GM21619 (cell line): Measurements from ENCODE around the gene PRKAG2.

Experiments
- ATAC-seq: cut with Tn5 transposase; IDR thresholded peaks from one replicate; pipeline ENCODE4 v1.9.1; 2021; ENCODE audit not compliant: unreplicated experiment

PRKAG2 gene

GRCh38 chr7:151684408-151685175 lies 192.3 kb downstream of the PRKAG2 start:
- no peak for ATAC-seq

GRCh38 chr7:151683615-151684407 lies 193.1 kb downstream of the PRKAG2 start:
- ATAC-seq, result no peak

- no peak for ATAC-seq
Observed at GRCh38 chr7:151682831-151683614, 193.9 kb downstream of the PRKAG2 start.

- no peak for ATAC-seq
Observed at GRCh38 chr7:151681726-151682125, 195.2 kb downstream of the PRKAG2 start.

- no peak for ATAC-seq
Observed at GRCh38 chr7:151680810-151681209, 196.1 kb downstream of the PRKAG2 start.

GRCh38 chr7:151679881-151680612 lies 196.9 kb downstream of the PRKAG2 start:
- ATAC-seq, result no peak

GRCh38 chr7:151679071-151679708 lies 197.7 kb downstream of the PRKAG2 start:
- no peak for ATAC-seq

GRCh38 chr7:151678227-151678604 lies 198.7 kb downstream of the PRKAG2 start:
- no peak for ATAC-seq

GRCh38 chr7:151677581-151678226 lies 199.2 kb downstream of the PRKAG2 start:
- no peak for ATAC-seq

- no peak for ATAC-seq
Observed at GRCh38 chr7:151676759-151677158, 200.2 kb downstream of the PRKAG2 start.

- ATAC-seq, result no peak
Observed at GRCh38 chr7:151675196-151675920, 201.6 kb downstream of the PRKAG2 start.

- ATAC-seq, result no peak
Observed at GRCh38 chr7:151674161-151674920, 202.6 kb downstream of the PRKAG2 start.

GRCh38 chr7:151673216-151673615 lies 203.7 kb downstream of the PRKAG2 start:
- ATAC-seq, result no peak

GRCh38 chr7:151672716-151673115 lies 204.2 kb downstream of the PRKAG2 start:
- ATAC-seq, result no peak

GRCh38 chr7:151671514-151671913 lies 205.4 kb downstream of the PRKAG2 start:
- ATAC-seq, result no peak

- no peak for ATAC-seq
Observed at GRCh38 chr7:151669762-151670161, 207.2 kb downstream of the PRKAG2 start.

GRCh38 chr7:151666886-151667285 lies 210.0 kb downstream of the PRKAG2 start:
- ATAC-seq, result no peak

- ATAC-seq, result no peak
Observed at GRCh38 chr7:151665368-151665767, 211.5 kb downstream of the PRKAG2 start.
